Thyroid gland (tissue), 4 donors: Measurements from ENCODE around the gene ATP13A2.

ENCODE experiments used
- POLR2A ChIP-seq, 2 donors: fragments of 450-650 bp; IDR thresholded peaks; one replicate each; pipeline ENCODE4 v1.6.1; 2017; ENCODE audit warnings: antibody characterized with exemption in 2 of 2, mild to moderate bottlenecking in 2 of 2, moderate library complexity in 1 of 2
- TF ChIP-seq, protein P1 (sequence below), 6 experiments: fragments of 200-600 bp in 3 of 6; fragments of 450-650 bp in 3 of 6; sonication (generic) in 3 of 6; IDR thresholded peaks; one replicate each; pipeline ENCODE4 v1.5.1; 2016 to 2019; ENCODE audit warnings: antibody characterized with exemption in 6 of 6, mild to moderate bottlenecking in 2 of 6, inconsistent platforms in 1 of 6, moderate library complexity in 1 of 6

GRCh38 chr1:17002524-17002902, 9.2 kb downstream of the ATP13A2 start:
- TF ChIP-seq, protein P1, sequence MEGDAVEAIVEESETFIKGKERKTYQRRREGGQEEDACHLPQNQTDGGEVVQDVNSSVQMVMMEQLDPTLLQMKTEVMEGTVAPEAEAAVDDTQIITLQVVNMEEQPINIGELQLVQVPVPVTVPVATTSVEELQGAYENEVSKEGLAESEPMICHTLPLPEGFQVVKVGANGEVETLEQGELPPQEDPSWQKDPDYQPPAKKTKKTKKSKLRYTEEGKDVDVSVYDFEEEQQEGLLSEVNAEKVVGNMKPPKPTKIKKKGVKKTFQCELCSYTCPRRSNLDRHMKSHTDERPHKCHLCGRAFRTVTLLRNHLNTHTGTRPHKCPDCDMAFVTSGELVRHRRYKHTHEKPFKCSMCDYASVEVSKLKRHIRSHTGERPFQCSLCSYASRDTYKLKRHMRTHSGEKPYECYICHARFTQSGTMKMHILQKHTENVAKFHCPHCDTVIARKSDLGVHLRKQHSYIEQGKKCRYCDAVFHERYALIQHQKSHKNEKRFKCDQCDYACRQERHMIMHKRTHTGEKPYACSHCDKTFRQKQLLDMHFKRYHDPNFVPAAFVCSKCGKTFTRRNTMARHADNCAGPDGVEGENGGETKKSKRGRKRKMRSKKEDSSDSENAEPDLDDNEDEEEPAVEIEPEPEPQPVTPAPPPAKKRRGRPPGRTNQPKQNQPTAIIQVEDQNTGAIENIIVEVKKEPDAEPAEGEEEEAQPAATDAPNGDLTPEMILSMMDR (IDR thresholded peaks at IDR 0.05): no peak
- TF ChIP-seq POLR2A (IDR thresholded peaks at IDR 0.05): no peak
